SK-N-SH (cell line): ENCODE measurements around the gene MAP3K4. TPM values are rescaled to one million over a fixed set of nuclear protein-coding genes. Genes with fewer than 3 reads are reported as not detected.

Experiments used
- CTCF ChIA-PET: fragments of 300-600, 350-600 bp; formaldehyde crosslinking; extraction: SDS; loops from one replicate; lab custom pipeline; 2021; lab: Yijun Ruan, JAX
- POLR2A ChIA-PET: fragments of 350-600 bp; sonication (Branson Sonifier 250); formaldehyde crosslinking; extraction: SDS; loops from one replicate; lab custom pipeline; 2020; ENCODE audit warnings: antibody characterized with exemption, inconsistent platforms; lab: Yijun Ruan, JAX
- DNase-seq: peaks from one replicate; pipeline ENCODE4 v3.0.0; 2012
- H2AFZ ChIP-seq: fragments of 200-600 bp; sonication (generic); 2 replicates; pipeline ENCODE4 v1.8.1; 2016; ENCODE audit warnings: antibody characterized with exemption, mild to moderate bottlenecking, low read depth
- H3F3A ChIP-seq: fragments of 200-600 bp; sonication (generic); replicated peaks from 2 replicates; pipeline ENCODE3; 2016; ENCODE audit warnings: antibody characterized with exemption, mild to moderate bottlenecking; ENCODE audit not compliant: insufficient read depth
- H3K27ac ChIP-seq, 2 experiments: fragments of 200-500 bp in 1 of 2; fragments of 200-600 bp in 1 of 2; sonication (Bioruptor generic) in 1 of 2; sonication (generic), shearing (Covaris generic) in 1 of 2; 2 replicates each; pipeline versions ENCODE4 v1.5.1 to v1.6.1; 2014 to 2016; ENCODE audit warnings: low read depth in 2 of 2, inconsistent platforms in 1 of 2, low read length in 1 of 2, mild to moderate bottlenecking in 1 of 2, mixed read lengths in 1 of 2
- H3K27me3 ChIP-seq: fragments of 200-600 bp; sonication (generic), shearing (Covaris generic); 2 replicates; pipeline ENCODE4 v1.6.1; 2016; ENCODE audit warnings: mixed run types; ENCODE audit not compliant: insufficient read depth
- H3K36me3 ChIP-seq, 2 experiments: fragments of 200-500 bp in 1 of 2; fragments of 200-600 bp in 1 of 2; sonication (Bioruptor generic) in 1 of 2; sonication (generic) in 1 of 2; replicated peaks in 1 of 2; 2 replicates each; pipeline versions ENCODE3 to v1.5.1; 2014 to 2016; ENCODE audit warnings: low read length in 1 of 2, mild to moderate bottlenecking in 1 of 2; ENCODE audit not compliant: insufficient read depth in 2 of 2, control insufficient read depth in 1 of 2
- H3K4me1 ChIP-seq, 2 experiments: fragments of 200-500 bp in 1 of 2; fragments of 200-600 bp in 1 of 2; sonication (Bioruptor generic) in 1 of 2; sonication (generic), shearing (Covaris generic) in 1 of 2; 2 replicates each; pipeline versions ENCODE4 v1.5.1 to v1.6.1; 2014 to 2016; ENCODE audit warnings: low read depth in 1 of 2, low read length in 1 of 2, mixed run types in 1 of 2; ENCODE audit not compliant: insufficient read depth in 2 of 2, control insufficient read depth in 1 of 2
- H3K4me2 ChIP-seq: fragments of 200-600 bp; sonication (generic), shearing (Covaris generic); 2 replicates; pipeline ENCODE4 v1.6.1; 2017; ENCODE audit warnings: mixed run types
- H3K4me3 ChIP-seq, 2 experiments: fragments of 200-500 bp in 1 of 2; fragments of 200-600 bp in 1 of 2; sonication (Bioruptor generic) in 1 of 2; sonication (generic), shearing (Covaris generic) in 1 of 2; 2 replicates each; pipeline versions ENCODE4 v1.5.1 to v1.8.1; 2014 to 2016; ENCODE audit warnings: low read depth in 2 of 2, inconsistent platforms in 1 of 2, low read length in 1 of 2, mild to moderate bottlenecking in 1 of 2, mixed read lengths in 1 of 2, moderate library complexity in 1 of 2
- H3K79me2 ChIP-seq: fragments of 200-600 bp; sonication (generic); 2 replicates; pipeline ENCODE4 v1.8.1; 2017; ENCODE audit warnings: mild to moderate bottlenecking; ENCODE audit not compliant: insufficient read depth
- H3K9ac ChIP-seq: fragments of 200-600 bp; sonication (generic); 2 replicates; pipeline ENCODE4 v1.6.1; 2017; ENCODE audit warnings: mixed run types
- H3K9me2 ChIP-seq: fragments of 200-600 bp; sonication (generic); 2 replicates; pipeline ENCODE4 v1.6.1; 2017; ENCODE audit warnings: mixed run types
- H3K9me3 ChIP-seq: fragments of 200-600 bp; sonication (generic); 2 replicates; pipeline ENCODE4 v1.6.1; 2017; ENCODE audit warnings: mixed run types, mild to moderate bottlenecking, moderate library complexity
- H4K20me1 ChIP-seq: fragments of 200-600 bp; sonication (generic); 2 replicates; pipeline ENCODE4 v1.6.1; 2017; ENCODE audit warnings: mild to moderate bottlenecking, mixed run types; ENCODE audit not compliant: insufficient read depth
- EP300 ChIP-seq, 2 experiments: IDR thresholded peaks; 2 replicates each; pipeline versions ENCODE4 v1.4.0 to v1.6.1; 2012; ENCODE audit warnings: borderline replicate concordance in 1 of 2, low read depth in 1 of 2, low read length in 1 of 2
- EZH2phosphoT487 ChIP-seq: fragments of 200-600 bp; sonication (generic); IDR thresholded peaks from 2 replicates; pipeline ENCODE4 v1.6.1; 2017; ENCODE audit warnings: low read depth, mixed run types, mild to moderate bottlenecking, antibody characterized with exemption, moderate library complexity, borderline replicate concordance
- FOSL2 ChIP-seq: IDR thresholded peaks from 2 replicates; pipeline ENCODE4 v1.4.0; 2012; ENCODE audit warnings: low read depth, mild to moderate bottlenecking, moderate library complexity, borderline replicate concordance
- FOXM1 ChIP-seq: IDR thresholded peaks from 2 replicates; pipeline ENCODE4 v1.4.0; 2012; ENCODE audit warnings: low read depth, mild to moderate bottlenecking
- GATA2 ChIP-seq: sonication (generic); formaldehyde crosslinking; IDR thresholded peaks from 2 replicates; pipeline ENCODE4 v1.5.0; 2020; ENCODE audit warnings: mild to moderate bottlenecking, missing genetic modification reagents
- JUND ChIP-seq: IDR thresholded peaks from 2 replicates; pipeline ENCODE4 v1.4.0; 2012
- MEF2A ChIP-seq: IDR thresholded peaks from 2 replicates; pipeline ENCODE4 v1.4.0; 2012; ENCODE audit warnings: low read depth, borderline replicate concordance
- MXI1 ChIP-seq: IDR thresholded peaks from 2 replicates; pipeline ENCODE4 v1.6.1; 2012; ENCODE audit warnings: mild to moderate bottlenecking, low read depth, low read length, improper control_type of control experiment
- NRF1 ChIP-seq: IDR thresholded peaks from 2 replicates; pipeline ENCODE4 v1.6.1; 2012; ENCODE audit warnings: low read depth, mild to moderate bottlenecking, low read length
- PBX3 ChIP-seq: IDR thresholded peaks from 2 replicates; pipeline ENCODE4; 2012
- POLR2AphosphoS5 ChIP-seq: IDR thresholded peaks from 2 replicates; pipeline ENCODE4 v1.6.1; 2012; ENCODE audit warnings: low read depth, low read length
- REST ChIP-seq: IDR thresholded peaks from 2 replicates; pipeline ENCODE4 v1.6.1; 2012; ENCODE audit warnings: mild to moderate bottlenecking, low read depth, low read length, moderate library complexity
- RFX5 ChIP-seq: IDR thresholded peaks from 2 replicates; pipeline ENCODE4 v1.6.1; 2012; ENCODE audit warnings: mild to moderate bottlenecking, improper control_type of control experiment, low read length
- SIN3A ChIP-seq: IDR thresholded peaks from 2 replicates; pipeline ENCODE4 v1.6.1; 2012; ENCODE audit warnings: low read depth, mild to moderate bottlenecking, low read length, moderate library complexity, borderline replicate concordance
- TCF12 ChIP-seq: IDR thresholded peaks from 2 replicates; pipeline ENCODE4 v1.4.0; 2012
- TEAD4 ChIP-seq: IDR thresholded peaks from 2 replicates; pipeline ENCODE4 v1.4.0; 2012; ENCODE audit warnings: mild to moderate bottlenecking, borderline replicate concordance; ENCODE audit not compliant: insufficient read depth
- USF1 ChIP-seq: IDR thresholded peaks from 2 replicates; pipeline ENCODE4 v1.4.0; 2012; ENCODE audit warnings: low read depth, borderline replicate concordance
- ZBTB33 ChIP-seq: IDR thresholded peaks from 2 replicates; pipeline ENCODE4 v1.4.0; 2012; ENCODE audit warnings: low read depth, borderline replicate concordance
- WGBS: methylation state at CpG from one replicate; pipeline ENCODE4 v1.1.6; 2017; ENCODE audit warnings: low lambda C conversion rate; 5-methylcytosine and 5-hydroxymethylcytosine counted together
- polyA plus RNA-seq, 3 experiments: library from polyadenylated mRNA; depleted of rRNA; stranded (reverse); fragments of >200 nt; gene quantifications; 2 replicates each; pipeline ENCODE4 v1.2.3, GENCODE V29; 2012

The MAP3K4 gene
- polyA plus RNA-seq, 1 of the 3 experiments (the other 2 are of a cell fraction), result 6.8 TPM

- TF ChIP-seq PBX3 (no peak), MXI1 (no peak), GATA2 (CRISPR knock-in tag) (no peak), EZH2phosphoT487 (no peak), REST (no peak), JUND (no peak), NRF1 (no peak), TEAD4 (no peak), ZBTB33 (no peak), SIN3A (no peak), RFX5 (no peak), POLR2AphosphoS5 (no peak), FOXM1 (no peak), EP300 (IDR thresholded peaks at IDR 0.05; ENCODE audit: borderline replicate concordance in 1 of 2, low read depth in 1 of 2, low read length in 1 of 2) (no peak), MEF2A (no peak), USF1 (no peak), FOSL2 (no peak), TCF12 (no peak)
- H3K9me3 ChIP-seq, result no peaks in the 10 kb centered on the region
- H3K79me2 ChIP-seq, result no peaks in the 10 kb centered on the region
- ChIA-PET POLR2A (no interaction called here), CTCF (interaction anchor here (0.9 to 6.0 kb wide), 5 partner anchors 191 to 222 kb away, joined by 4 to 43 read pairs (median 12); no protein-coding TSS in a partner anchor)
- no peak overlapping the region for H3K9ac ChIP-seq
- no peak overlapping the region for H3K4me3 ChIP-seq
- WGBS, result 81% methylated on average over 9 of the region's 9 CpGs
- no peak overlapping the region for H2AFZ ChIP-seq
- no peak overlapping the region for H3K4me2 ChIP-seq
- no peaks in the 10 kb centered on the region for H3K4me1 ChIP-seq
- H4K20me1 ChIP-seq, result no peaks in the 10 kb centered on the region
- H3K36me3 ChIP-seq, result no peaks in the 10 kb centered on the region
- no peaks in the 10 kb centered on the region for H3K9me2 ChIP-seq
- DNase-seq, result no peak
- no peaks in the 10 kb centered on the region for H3F3A ChIP-seq
- H3K27me3 ChIP-seq, result no peaks in the 10 kb centered on the region
- H3K27ac ChIP-seq, result no peak overlapping the region
These were observed 160.9 kb downstream of the MAP3K4 start for GRCh38 chr6:161152527-161152862.
